HG03097 (cell line): Measurements from ENCODE around the gene BEST4.
"Not testable (repeated sequence)": the region's sequence is repeated elsewhere in the genome, so short reads cannot be mapped to it uniquely, and the experiment has no call there.

Experiments
- ATAC-seq: cut with Tn5 transposase; IDR thresholded peaks from one replicate; pipeline ENCODE4 v1.9.1; 2021; ENCODE audit not compliant: unreplicated experiment, low FRiP score

The BEST4 gene

GRCh38 chr1:44788120-44788860 lies at the start of gene BEST4:
TSS of gene BEST4 (minus strand) at chr1:44788170. CDS start at chr1:44787705, 465 bp downstream.
- no peak for ATAC-seq

- no peak for ATAC-seq
Measured at GRCh38 chr1:44835738-44836675, 48.0 kb upstream of the BEST4 start.

GRCh38 chr1:44834328-44834727 lies 46.4 kb upstream of the BEST4 start:
- ATAC-seq = no peak

- no peak for ATAC-seq
Measured at GRCh38 chr1:44832056-44832705, 44.2 kb upstream of the BEST4 start.

- no peak for ATAC-seq
Measured at GRCh38 chr1:44831516-44831915, 43.5 kb upstream of the BEST4 start.

- ATAC-seq = no peak
Measured at GRCh38 chr1:44830900-44831304, 42.9 kb upstream of the BEST4 start.

- ATAC-seq = no peak
Measured at GRCh38 chr1:44829506-44830384, 41.8 kb upstream of the BEST4 start.

- no peak for ATAC-seq
Measured at GRCh38 chr1:44828841-44829440, 41.0 kb upstream of the BEST4 start.

- ATAC-seq = no peak
Measured at GRCh38 chr1:44828003-44828651, 40.2 kb upstream of the BEST4 start.

GRCh38 chr1:44827197-44828002 lies 39.4 kb upstream of the BEST4 start:
- no peak for ATAC-seq

GRCh38 chr1:44826375-44827196 lies 38.6 kb upstream of the BEST4 start:
- ATAC-seq = no peak

- ATAC-seq = not testable (repeated sequence)
Measured at GRCh38 chr1:44824392-44824791, 36.4 kb upstream of the BEST4 start.

GRCh38 chr1:44822981-44823451 lies 35.0 kb upstream of the BEST4 start:
- no peak for ATAC-seq

GRCh38 chr1:44822131-44822701 lies 34.2 kb upstream of the BEST4 start:
- no peak for ATAC-seq

GRCh38 chr1:44821240-44821715 lies 33.3 kb upstream of the BEST4 start:
- ATAC-seq = no peak

- no peak for ATAC-seq
Measured at GRCh38 chr1:44820328-44821239, 32.6 kb upstream of the BEST4 start.
